SK-N-SH (cell line): ENCODE data around the gene KLHL26. TPM values are rescaled to one million over a fixed set of nuclear protein-coding genes. Genes with fewer than 3 reads are reported as not detected.

Experiments
- CTCF ChIA-PET: fragments of 300-600, 350-600 bp; formaldehyde crosslinking; extraction: SDS; loops from one replicate; lab custom pipeline; 2021; lab: Yijun Ruan, JAX
- POLR2A ChIA-PET: fragments of 350-600 bp; sonication (Branson Sonifier 250); formaldehyde crosslinking; extraction: SDS; loops from one replicate; lab custom pipeline; 2020; ENCODE audit warnings: antibody characterized with exemption, inconsistent platforms; lab: Yijun Ruan, JAX
- DNase-seq: peaks from one replicate; pipeline ENCODE4 v3.0.0; 2012
- H2AFZ ChIP-seq: fragments of 200-600 bp; sonication (generic); 2 replicates; pipeline ENCODE4 v1.8.1; 2016; ENCODE audit warnings: antibody characterized with exemption, mild to moderate bottlenecking, low read depth
- H3F3A ChIP-seq: fragments of 200-600 bp; sonication (generic); replicated peaks from 2 replicates; pipeline ENCODE3; 2016; ENCODE audit warnings: antibody characterized with exemption, mild to moderate bottlenecking; ENCODE audit not compliant: insufficient read depth
- H3K27ac ChIP-seq, 2 experiments: fragments of 200-500 bp in 1 of 2; fragments of 200-600 bp in 1 of 2; sonication (Bioruptor generic) in 1 of 2; sonication (generic), shearing (Covaris generic) in 1 of 2; 2 replicates each; pipeline versions ENCODE4 v1.5.1 to v1.6.1; 2014 to 2016; ENCODE audit warnings: low read depth in 2 of 2, inconsistent platforms in 1 of 2, low read length in 1 of 2, mild to moderate bottlenecking in 1 of 2, mixed read lengths in 1 of 2
- H3K27me3 ChIP-seq: fragments of 200-600 bp; sonication (generic), shearing (Covaris generic); 2 replicates; pipeline ENCODE4 v1.6.1; 2016; ENCODE audit warnings: mixed run types; ENCODE audit not compliant: insufficient read depth
- H3K36me3 ChIP-seq, 2 experiments: fragments of 200-500 bp in 1 of 2; fragments of 200-600 bp in 1 of 2; sonication (Bioruptor generic) in 1 of 2; sonication (generic) in 1 of 2; replicated peaks in 1 of 2; 2 replicates each; pipeline versions ENCODE3 to v1.5.1; 2014 to 2016; ENCODE audit warnings: low read length in 1 of 2, mild to moderate bottlenecking in 1 of 2; ENCODE audit not compliant: insufficient read depth in 2 of 2, control insufficient read depth in 1 of 2
- H3K4me1 ChIP-seq, 2 experiments: fragments of 200-500 bp in 1 of 2; fragments of 200-600 bp in 1 of 2; sonication (Bioruptor generic) in 1 of 2; sonication (generic), shearing (Covaris generic) in 1 of 2; 2 replicates each; pipeline versions ENCODE4 v1.5.1 to v1.6.1; 2014 to 2016; ENCODE audit warnings: low read depth in 1 of 2, low read length in 1 of 2, mixed run types in 1 of 2; ENCODE audit not compliant: insufficient read depth in 2 of 2, control insufficient read depth in 1 of 2
- H3K4me2 ChIP-seq: fragments of 200-600 bp; sonication (generic), shearing (Covaris generic); 2 replicates; pipeline ENCODE4 v1.6.1; 2017; ENCODE audit warnings: mixed run types
- H3K4me3 ChIP-seq, 2 experiments: fragments of 200-500 bp in 1 of 2; fragments of 200-600 bp in 1 of 2; sonication (Bioruptor generic) in 1 of 2; sonication (generic), shearing (Covaris generic) in 1 of 2; 2 replicates each; pipeline versions ENCODE4 v1.5.1 to v1.8.1; 2014 to 2016; ENCODE audit warnings: low read depth in 2 of 2, inconsistent platforms in 1 of 2, low read length in 1 of 2, mild to moderate bottlenecking in 1 of 2, mixed read lengths in 1 of 2, moderate library complexity in 1 of 2
- H3K79me2 ChIP-seq: fragments of 200-600 bp; sonication (generic); 2 replicates; pipeline ENCODE4 v1.8.1; 2017; ENCODE audit warnings: mild to moderate bottlenecking; ENCODE audit not compliant: insufficient read depth
- H3K9ac ChIP-seq: fragments of 200-600 bp; sonication (generic); 2 replicates; pipeline ENCODE4 v1.6.1; 2017; ENCODE audit warnings: mixed run types
- H3K9me2 ChIP-seq: fragments of 200-600 bp; sonication (generic); 2 replicates; pipeline ENCODE4 v1.6.1; 2017; ENCODE audit warnings: mixed run types
- H3K9me3 ChIP-seq: fragments of 200-600 bp; sonication (generic); 2 replicates; pipeline ENCODE4 v1.6.1; 2017; ENCODE audit warnings: mixed run types, mild to moderate bottlenecking, moderate library complexity
- H4K20me1 ChIP-seq: fragments of 200-600 bp; sonication (generic); 2 replicates; pipeline ENCODE4 v1.6.1; 2017; ENCODE audit warnings: mild to moderate bottlenecking, mixed run types; ENCODE audit not compliant: insufficient read depth
- CHD2 ChIP-seq: fragments of 150-350 bp; IDR thresholded peaks from 2 replicates; pipeline ENCODE4 v1.6.1; 2018; ENCODE audit warnings: low read length; ENCODE audit not compliant: partially characterized antibody
- EZH2phosphoT487 ChIP-seq: fragments of 200-600 bp; sonication (generic); IDR thresholded peaks from 2 replicates; pipeline ENCODE4 v1.6.1; 2017; ENCODE audit warnings: low read depth, mixed run types, mild to moderate bottlenecking, antibody characterized with exemption, moderate library complexity, borderline replicate concordance
- FOXM1 ChIP-seq: IDR thresholded peaks from 2 replicates; pipeline ENCODE4 v1.4.0; 2012; ENCODE audit warnings: low read depth, mild to moderate bottlenecking
- GABPA ChIP-seq: IDR thresholded peaks from 2 replicates; pipeline ENCODE4 v1.4.0; 2012; ENCODE audit warnings: low read depth, mild to moderate bottlenecking
- GATA2 ChIP-seq: sonication (generic); formaldehyde crosslinking; IDR thresholded peaks from 2 replicates; pipeline ENCODE4 v1.5.0; 2020; ENCODE audit warnings: mild to moderate bottlenecking, missing genetic modification reagents
- JUND ChIP-seq: IDR thresholded peaks from 2 replicates; pipeline ENCODE4 v1.4.0; 2012
- MEF2A ChIP-seq: IDR thresholded peaks from 2 replicates; pipeline ENCODE4 v1.4.0; 2012; ENCODE audit warnings: low read depth, borderline replicate concordance
- MXI1 ChIP-seq: IDR thresholded peaks from 2 replicates; pipeline ENCODE4 v1.6.1; 2012; ENCODE audit warnings: mild to moderate bottlenecking, low read depth, low read length, improper control_type of control experiment
- NRF1 ChIP-seq: IDR thresholded peaks from 2 replicates; pipeline ENCODE4 v1.6.1; 2012; ENCODE audit warnings: low read depth, mild to moderate bottlenecking, low read length
- POLR2AphosphoS5 ChIP-seq: IDR thresholded peaks from 2 replicates; pipeline ENCODE4 v1.6.1; 2012; ENCODE audit warnings: low read depth, low read length
- RFX5 ChIP-seq: IDR thresholded peaks from 2 replicates; pipeline ENCODE4 v1.6.1; 2012; ENCODE audit warnings: mild to moderate bottlenecking, improper control_type of control experiment, low read length
- SIN3A ChIP-seq: IDR thresholded peaks from 2 replicates; pipeline ENCODE4 v1.6.1; 2012; ENCODE audit warnings: low read depth, mild to moderate bottlenecking, low read length, moderate library complexity, borderline replicate concordance
- TCF12 ChIP-seq: IDR thresholded peaks from 2 replicates; pipeline ENCODE4 v1.4.0; 2012
- YY1 ChIP-seq: IDR thresholded peaks from 2 replicates; pipeline ENCODE4 v1.4.0; 2012; ENCODE audit warnings: low read depth, mild to moderate bottlenecking
- WGBS: methylation state at CpG from one replicate; pipeline ENCODE4 v1.1.6; 2017; ENCODE audit warnings: low lambda C conversion rate; 5-methylcytosine and 5-hydroxymethylcytosine counted together
- polyA plus RNA-seq, 3 experiments: library from polyadenylated mRNA; depleted of rRNA; stranded (reverse); fragments of >200 nt; gene quantifications; 2 replicates each; pipeline ENCODE4 v1.2.3, GENCODE V29; 2012
- TF ChIP-seq, protein P1 (sequence below): IDR thresholded peaks from 2 replicates; pipeline ENCODE4 v1.4.0; 2012; ENCODE audit warnings: low read depth
- TF ChIP-seq, protein P2 (sequence below): fragments of 200-600 bp; sonication (generic); IDR thresholded peaks from 2 replicates; pipeline ENCODE4 v1.6.1; 2017; ENCODE audit warnings: antibody characterized with exemption, mild to moderate bottlenecking, moderate library complexity
- TF ChIP-seq, protein P3 (sequence below): IDR thresholded peaks from 2 replicates; pipeline ENCODE4 v1.4.0; 2012; ENCODE audit warnings: low read depth, borderline replicate concordance

Gene KLHL26
- polyA plus RNA-seq, 1 of the 3 experiments (the other 2 are of a cell fraction): 4.6 TPM

DNA sequence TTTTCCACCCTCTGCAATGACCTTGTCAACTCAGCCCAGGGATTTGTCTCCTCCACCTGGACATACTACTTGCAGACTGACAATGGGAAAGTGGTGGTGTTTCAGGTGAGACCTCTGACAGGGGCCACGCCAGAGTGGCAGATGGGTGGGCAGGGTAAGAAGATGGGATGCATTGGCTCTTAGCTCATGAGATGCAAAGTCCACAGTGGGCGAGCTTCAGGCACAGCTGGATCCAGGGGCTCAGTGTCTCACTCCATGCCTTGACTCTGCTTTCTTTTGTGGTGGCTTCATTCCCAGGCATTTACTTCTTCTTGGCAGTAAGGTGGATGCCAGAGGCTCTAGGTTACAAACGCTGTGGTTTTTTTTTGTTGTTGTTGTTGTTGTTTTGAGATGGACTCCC lies 20.8 kb upstream of the KLHL26 start (continued):
- TF ChIP-seq, protein P1, sequence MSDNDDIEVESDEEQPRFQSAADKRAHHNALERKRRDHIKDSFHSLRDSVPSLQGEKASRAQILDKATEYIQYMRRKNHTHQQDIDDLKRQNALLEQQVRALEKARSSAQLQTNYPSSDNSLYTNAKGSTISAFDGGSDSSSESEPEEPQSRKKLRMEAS: no peak
- no peak for TF ChIP-seq NRF1
- no peak for TF ChIP-seq GATA2

DNA sequence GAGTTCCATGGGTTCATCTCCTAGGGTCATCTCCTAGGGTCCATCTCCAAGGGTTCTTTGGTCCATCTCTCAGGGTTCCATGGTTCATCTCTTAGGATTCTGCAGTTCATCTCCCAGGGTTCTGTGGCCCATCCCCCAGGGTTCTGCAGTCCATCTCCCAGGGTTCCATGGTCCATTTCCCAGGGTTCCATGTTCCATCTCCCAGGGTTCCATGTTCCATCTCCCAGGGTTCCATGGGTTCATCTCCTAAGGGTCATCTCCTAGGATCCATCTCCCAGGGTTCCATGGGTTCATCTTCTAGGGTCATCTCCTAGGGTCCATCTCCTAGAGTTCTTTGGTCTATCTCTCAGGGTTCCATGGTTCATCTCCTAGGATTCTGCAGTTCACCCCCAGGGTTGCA lies 19.3 kb upstream of the KLHL26 start:
- Histone ChIP-seq H3K9ac (no peak overlapping the region), H3K9me2 (no peaks in the 10 kb centered on the region), H3F3A (peaks cover 5% of the 10 kb centered on the region), H3K4me3 (no peak overlapping the region), H3K4me1 (peaks cover 0 to 4% of the 10 kb centered on the region in 2 experiments; a peak in 1 of 4 replicates), H3K9me3 (no peaks in the 10 kb centered on the region), H3K4me2 (no peak overlapping the region), H3K79me2 (no peaks in the 10 kb centered on the region), H3K27me3 (peaks cover under 1% of the 10 kb centered on the region; the same call in 1 of the 2 replicates), H3K27ac (no peak overlapping the region), H3K36me3 (no peaks in the 10 kb centered on the region), H4K20me1 (no peaks in the 10 kb centered on the region), H2AFZ (no peak overlapping the region)
- DNase-seq: no peak
- TF ChIP-seq, protein P2, sequence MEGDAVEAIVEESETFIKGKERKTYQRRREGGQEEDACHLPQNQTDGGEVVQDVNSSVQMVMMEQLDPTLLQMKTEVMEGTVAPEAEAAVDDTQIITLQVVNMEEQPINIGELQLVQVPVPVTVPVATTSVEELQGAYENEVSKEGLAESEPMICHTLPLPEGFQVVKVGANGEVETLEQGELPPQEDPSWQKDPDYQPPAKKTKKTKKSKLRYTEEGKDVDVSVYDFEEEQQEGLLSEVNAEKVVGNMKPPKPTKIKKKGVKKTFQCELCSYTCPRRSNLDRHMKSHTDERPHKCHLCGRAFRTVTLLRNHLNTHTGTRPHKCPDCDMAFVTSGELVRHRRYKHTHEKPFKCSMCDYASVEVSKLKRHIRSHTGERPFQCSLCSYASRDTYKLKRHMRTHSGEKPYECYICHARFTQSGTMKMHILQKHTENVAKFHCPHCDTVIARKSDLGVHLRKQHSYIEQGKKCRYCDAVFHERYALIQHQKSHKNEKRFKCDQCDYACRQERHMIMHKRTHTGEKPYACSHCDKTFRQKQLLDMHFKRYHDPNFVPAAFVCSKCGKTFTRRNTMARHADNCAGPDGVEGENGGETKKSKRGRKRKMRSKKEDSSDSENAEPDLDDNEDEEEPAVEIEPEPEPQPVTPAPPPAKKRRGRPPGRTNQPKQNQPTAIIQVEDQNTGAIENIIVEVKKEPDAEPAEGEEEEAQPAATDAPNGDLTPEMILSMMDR: no peak
- no peak for TF ChIP-seq TCF12
- no peak for TF ChIP-seq FOXM1
- ChIA-PET POLR2A (no interaction called here), CTCF (no interaction called here)

DNA sequence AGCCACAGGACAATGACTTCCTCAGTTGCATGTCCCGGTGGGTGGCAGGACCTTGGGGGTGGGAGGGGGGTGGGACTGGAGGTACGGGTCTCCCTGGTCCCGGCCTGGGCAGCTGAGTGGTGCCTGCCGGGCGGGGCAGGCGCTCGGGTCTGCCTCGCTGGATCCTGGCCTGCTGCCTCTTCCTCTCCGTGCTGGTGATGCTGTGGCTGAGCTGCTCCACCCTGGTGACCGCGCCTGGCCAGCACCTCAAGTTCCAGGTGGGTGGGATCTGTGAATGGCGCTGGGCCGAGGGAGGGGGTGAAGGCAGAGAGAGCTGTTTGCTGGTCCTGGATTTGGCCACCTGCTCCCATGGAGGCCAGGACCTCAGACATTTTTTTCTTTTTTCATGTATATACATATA lies 18.6 kb upstream of the KLHL26 start:
- Histone ChIP-seq H4K20me1 (no peaks in the 10 kb centered on the region), H3K27me3 (no peaks in the 10 kb centered on the region), H3K36me3 (no peaks in the 10 kb centered on the region), H3K9ac (no peak overlapping the region), H3K27ac (no peak overlapping the region), H3F3A (peaks cover 5% of the 10 kb centered on the region), H3K79me2 (no peaks in the 10 kb centered on the region), H3K4me2 (no peak overlapping the region), H3K4me1 (peaks cover 0 to 2% of the 10 kb centered on the region in 2 experiments; a peak in 1 of 4 replicates), H3K9me3 (no peaks in the 10 kb centered on the region), H2AFZ (no peak overlapping the region), H3K4me3 (no peak overlapping the region), H3K9me2 (no peaks in the 10 kb centered on the region)
- no CpG with 5 or more reads among the region's 13 CpGs for WGBS
- CTCF ChIA-PET: interaction anchor here (0.9 kb wide), 1 partner anchor 229 kb away, joined by 3 read pairs; no protein-coding TSS in a partner anchor
- no peak for DNase-seq
- POLR2A ChIA-PET: no interaction called here
- TF ChIP-seq POLR2AphosphoS5 (no peak), CHD2 (no peak), TCF12 (no peak), EZH2phosphoT487 (no peak), SIN3A (no peak), NRF1 (no peak), JUND (no peak), YY1 (no peak), MXI1 (no peak), MEF2A (no peak), GATA2 (no peak), RFX5 (no peak), GABPA (no peak)
- TF ChIP-seq, protein P3, sequence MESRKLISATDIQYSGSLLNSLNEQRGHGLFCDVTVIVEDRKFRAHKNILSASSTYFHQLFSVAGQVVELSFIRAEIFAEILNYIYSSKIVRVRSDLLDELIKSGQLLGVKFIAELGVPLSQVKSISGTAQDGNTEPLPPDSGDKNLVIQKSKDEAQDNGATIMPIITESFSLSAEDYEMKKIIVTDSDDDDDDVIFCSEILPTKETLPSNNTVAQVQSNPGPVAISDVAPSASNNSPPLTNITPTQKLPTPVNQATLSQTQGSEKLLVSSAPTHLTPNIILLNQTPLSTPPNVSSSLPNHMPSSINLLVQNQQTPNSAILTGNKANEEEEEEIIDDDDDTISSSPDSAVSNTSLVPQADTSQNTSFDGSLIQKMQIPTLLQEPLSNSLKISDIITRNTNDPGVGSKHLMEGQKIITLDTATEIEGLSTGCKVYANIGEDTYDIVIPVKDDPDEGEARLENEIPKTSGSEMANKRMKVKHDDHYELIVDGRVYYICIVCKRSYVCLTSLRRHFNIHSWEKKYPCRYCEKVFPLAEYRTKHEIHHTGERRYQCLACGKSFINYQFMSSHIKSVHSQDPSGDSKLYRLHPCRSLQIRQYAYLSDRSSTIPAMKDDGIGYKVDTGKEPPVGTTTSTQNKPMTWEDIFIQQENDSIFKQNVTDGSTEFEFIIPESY: no peak
